ENCODE measurements around the gene VPS18.
"Not testable (repeated sequence)": the region's sequence is repeated elsewhere in the genome, so short reads cannot be mapped to it uniquely, and the experiment has no call there.

The VPS18 gene

GRCh38 chr15:40858706-40859105 is 35.5 kb upstream of the VPS18 start:
- H3K27ac ChIP-seq = peak overlapping the region; percentile 80; the same call in 1 of the 2 replicates
- TF ChIP-seq CTCF (conservative IDR thresholded peaks at IDR 0.05) (no peak), ZFX (IDR thresholded peaks at IDR 0.05) (no peak)

GRCh38 chr15:40859206-40859851 is 34.9 kb upstream of the VPS18 start:
- no peak overlapping the region for H3K27ac ChIP-seq
- TF ChIP-seq CTCF (conservative IDR thresholded peaks at IDR 0.05) = peak; percentile 89
- TF ChIP-seq ZFX (IDR thresholded peaks at IDR 0.05) = no peak

GRCh38 chr15:40861147-40861546 is 33.1 kb upstream of the VPS18 start:
- not testable (repeated sequence) for H3K27ac ChIP-seq

- TF ChIP-seq ZFX (IDR thresholded peaks at IDR 0.05) = no peak
- no peak for TF ChIP-seq CTCF (conservative IDR thresholded peaks at IDR 0.05)
- no peak overlapping the region for H3K27ac ChIP-seq
Measured at GRCh38 chr15:40863660-40864270, 30.5 kb upstream of the VPS18 start.

DNA sequence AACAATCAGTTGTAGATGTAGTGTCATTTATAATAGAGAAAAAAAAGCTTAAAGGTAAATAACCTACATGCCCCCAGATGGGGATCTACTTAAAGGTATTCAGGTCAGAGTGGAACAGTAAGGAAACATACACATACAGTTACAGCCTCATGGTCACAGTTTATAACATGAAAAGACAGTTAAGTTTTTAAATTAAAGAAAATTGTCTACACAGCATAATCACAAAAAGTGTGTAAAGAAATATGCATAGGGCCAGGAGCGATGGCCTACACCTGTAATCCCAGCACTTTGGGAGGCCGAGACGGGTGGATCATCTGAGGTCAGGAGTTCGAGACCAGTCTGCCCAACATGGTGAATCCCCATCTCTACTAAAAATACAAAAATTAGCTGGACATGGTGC is 27.1 kb upstream of the VPS18 start:
- no peak overlapping the region for H3K27ac ChIP-seq
- no peak for TF ChIP-seq ZFX (IDR thresholded peaks at IDR 0.05)
- no peak for TF ChIP-seq CTCF (conservative IDR thresholded peaks at IDR 0.05)

- H3K27ac ChIP-seq = peak overlapping the region; percentile 92; the same call in 1 of the 2 replicates
- TF ChIP-seq ZFX (IDR thresholded peaks at IDR 0.05) (no peak), CTCF (conservative IDR thresholded peaks at IDR 0.05) (no peak)
Measured at GRCh38 chr15:40869686-40870085, 24.6 kb upstream of the VPS18 start.

- TF ChIP-seq ZFX (IDR thresholded peaks at IDR 0.05) (no peak), CTCF (conservative IDR thresholded peaks at IDR 0.05) (no peak)
- H3K27ac ChIP-seq = peak overlapping the region; percentile 92
Measured at GRCh38 chr15:40870716-40871115, 23.5 kb upstream of the VPS18 start.

All from C4-2B (cell line).